NB4 (cell line): ENCODE results near the gene FBP1.

Experiments used
- DNase-seq: peaks from one replicate; pipeline ENCODE4 v3.0.0; 2010; ENCODE audit warnings: low read depth
- H3K4me3 ChIP-seq: one replicate; pipeline ENCODE4 v1.5.1; 2011; ENCODE audit warnings: mild to moderate bottlenecking, low read depth, low read length, moderate library complexity
- MYC ChIP-seq: IDR thresholded peaks from 2 replicates; pipeline ENCODE4 v1.6.1; 2011; ENCODE audit warnings: low read depth, low read length
- POLR2A ChIP-seq: IDR thresholded peaks from 2 replicates; pipeline ENCODE4 v1.6.1; 2011; ENCODE audit warnings: mild to moderate bottlenecking; ENCODE audit not compliant: insufficient read length; ENCODE audit errors: extremely low read depth
- TF ChIP-seq, protein P1 (sequence below): IDR thresholded peaks from one replicate; pipeline ENCODE4 v1.5.1; 2012; ENCODE audit warnings: low read depth, low read length
- TF ChIP-seq, protein P2 (sequence below): IDR thresholded peaks from 2 replicates; pipeline ENCODE4 v1.6.1; 2011; ENCODE audit warnings: low read depth, low read length

Gene FBP1

DNA sequence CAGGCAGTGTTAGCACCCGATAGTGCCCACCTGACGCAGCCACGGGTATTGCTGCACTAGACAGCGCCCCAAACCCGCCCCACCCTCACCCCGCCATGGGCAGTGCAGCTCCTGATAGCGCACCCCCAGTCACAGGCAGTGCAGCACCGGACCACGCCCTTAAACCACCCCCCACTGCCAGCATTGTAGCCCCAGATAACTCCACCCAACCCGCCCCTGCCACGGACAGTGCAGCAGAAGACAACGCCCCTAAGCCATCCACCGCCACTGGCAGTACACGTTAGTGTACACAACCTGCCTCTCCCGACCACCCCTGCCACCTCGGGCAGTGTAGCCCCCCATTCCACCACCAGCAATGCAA is 85.3 kb downstream of the FBP1 start:
- TF ChIP-seq, protein P1, sequence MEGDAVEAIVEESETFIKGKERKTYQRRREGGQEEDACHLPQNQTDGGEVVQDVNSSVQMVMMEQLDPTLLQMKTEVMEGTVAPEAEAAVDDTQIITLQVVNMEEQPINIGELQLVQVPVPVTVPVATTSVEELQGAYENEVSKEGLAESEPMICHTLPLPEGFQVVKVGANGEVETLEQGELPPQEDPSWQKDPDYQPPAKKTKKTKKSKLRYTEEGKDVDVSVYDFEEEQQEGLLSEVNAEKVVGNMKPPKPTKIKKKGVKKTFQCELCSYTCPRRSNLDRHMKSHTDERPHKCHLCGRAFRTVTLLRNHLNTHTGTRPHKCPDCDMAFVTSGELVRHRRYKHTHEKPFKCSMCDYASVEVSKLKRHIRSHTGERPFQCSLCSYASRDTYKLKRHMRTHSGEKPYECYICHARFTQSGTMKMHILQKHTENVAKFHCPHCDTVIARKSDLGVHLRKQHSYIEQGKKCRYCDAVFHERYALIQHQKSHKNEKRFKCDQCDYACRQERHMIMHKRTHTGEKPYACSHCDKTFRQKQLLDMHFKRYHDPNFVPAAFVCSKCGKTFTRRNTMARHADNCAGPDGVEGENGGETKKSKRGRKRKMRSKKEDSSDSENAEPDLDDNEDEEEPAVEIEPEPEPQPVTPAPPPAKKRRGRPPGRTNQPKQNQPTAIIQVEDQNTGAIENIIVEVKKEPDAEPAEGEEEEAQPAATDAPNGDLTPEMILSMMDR, result no peak
- TF ChIP-seq, protein P2, sequence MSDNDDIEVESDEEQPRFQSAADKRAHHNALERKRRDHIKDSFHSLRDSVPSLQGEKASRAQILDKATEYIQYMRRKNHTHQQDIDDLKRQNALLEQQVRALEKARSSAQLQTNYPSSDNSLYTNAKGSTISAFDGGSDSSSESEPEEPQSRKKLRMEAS, result no peak
- no peak for TF ChIP-seq MYC
- TF ChIP-seq POLR2A, result no peak
- no peak for DNase-seq
- no peak overlapping the region for H3K4me3 ChIP-seq
